NCI-H69 (cell line): ENCODE data around the gene DLEC1.
"Not testable (repeated sequence)": the region's sequence is repeated elsewhere in the genome, so short reads cannot be mapped to it uniquely, and the experiment has no call there.

ENCODE experiments used
- DNase-seq: peaks from one replicate; lab custom pipeline; 2025; lab: John Stamatoyannopoulos, UW

Gene DLEC1

GRCh38 chr3:38155825-38156224 lies 116.8 kb downstream of the DLEC1 start:
- no peak for DNase-seq

- DNase-seq, result no peak
Observed at GRCh38 chr3:38157117-38157516, 118.1 kb downstream of the DLEC1 start.

- DNase-seq, result peak; percentile 63
Observed at GRCh38 chr3:38157595-38157994, 118.6 kb downstream of the DLEC1 start.

- DNase-seq, result no peak
Observed at GRCh38 chr3:38158472-38158871, 119.5 kb downstream of the DLEC1 start.

GRCh38 chr3:38160704-38161103 lies 121.7 kb downstream of the DLEC1 start:
- DNase-seq, result not testable (repeated sequence)

GRCh38 chr3:38163117-38163840 lies 124.3 kb downstream of the DLEC1 start:
- DNase-seq, result peak; percentile 3

- DNase-seq, result no peak
Observed at GRCh38 chr3:38163841-38164642, 125.0 kb downstream of the DLEC1 start.

- DNase-seq, result no peak
Observed at GRCh38 chr3:38164643-38164951, 125.6 kb downstream of the DLEC1 start.

GRCh38 chr3:38164952-38165721 lies 126.1 kb downstream of the DLEC1 start, which contains the start of gene OXSR1:
Gene OXSR1, plus strand, starts transcription at chr3:38165537. Its CDS starts 340 bp downstream, at chr3:38165877.
- DNase-seq, result peak; percentile 98

- peak; percentile 20 for DNase-seq
Observed at GRCh38 chr3:38165722-38166387, 126.8 kb downstream of the DLEC1 start.

GRCh38 chr3:38167591-38167990 lies 128.6 kb downstream of the DLEC1 start:
- no peak for DNase-seq

- DNase-seq, result no peak
Observed at GRCh38 chr3:38168151-38169026, 129.4 kb downstream of the DLEC1 start.

GRCh38 chr3:38169027-38169317 lies 130.0 kb downstream of the DLEC1 start:
- DNase-seq, result no peak

GRCh38 chr3:38170722-38171121 lies 131.7 kb downstream of the DLEC1 start:
- DNase-seq, result no peak

- DNase-seq, result no peak
Observed at GRCh38 chr3:38171622-38172021, 132.6 kb downstream of the DLEC1 start.
